Duodenal mucosa (tissue), 2 donors: ENCODE results near the gene CFAP46.

Experiments used
- H3K27ac ChIP-seq: one replicate; pipeline ENCODE4 v1.7.0; 2013; ENCODE audit warnings: low read depth, low read length
- H3K27me3 ChIP-seq, 2 donors: one replicate each; pipeline ENCODE4 v1.7.0; 2013; ENCODE audit warnings: low read length in 2 of 2, control low read depth in 1 of 2; ENCODE audit not compliant: insufficient read depth in 2 of 2, control insufficient read depth in 1 of 2
- H3K36me3 ChIP-seq, 2 donors: one replicate each; pipeline ENCODE4 v1.7.0; 2013; ENCODE audit warnings: low read length in 2 of 2, control low read depth in 1 of 2; ENCODE audit not compliant: insufficient read depth in 2 of 2, control insufficient read depth in 1 of 2
- H3K4me1 ChIP-seq, 2 donors: one replicate each; pipeline ENCODE4 v1.7.0; 2013; ENCODE audit warnings: low read length in 2 of 2, control low read depth in 1 of 2; ENCODE audit not compliant: insufficient read depth in 2 of 2, control insufficient read depth in 1 of 2
- H3K4me3 ChIP-seq, 2 donors: one replicate each; pipeline ENCODE4 v1.7.0; 2013; ENCODE audit warnings: low read length in 2 of 2, low read depth in 1 of 2
- H3K9ac ChIP-seq, 2 donors: one replicate each; pipeline ENCODE4 v1.7.0; 2013; ENCODE audit warnings: low read length in 2 of 2, low read depth in 1 of 2
- H3K9me3 ChIP-seq, 2 donors: one replicate each; pipeline ENCODE4 v1.7.0; 2013; ENCODE audit warnings: low read length in 2 of 2, control low read depth in 1 of 2; ENCODE audit not compliant: control insufficient read depth in 1 of 2

The CFAP46 gene

GRCh38 chr10:132886211-132887099, 55.9 kb downstream of the CFAP46 start:
- H3K27me3 ChIP-seq, result peaks cover 3 to 6% of the 10 kb centered on the region in 2 donors
- H3K36me3 ChIP-seq, result no peaks in the 10 kb centered on the region
- no peaks in the 10 kb centered on the region for H3K9me3 ChIP-seq
- no peaks in the 10 kb centered on the region for H3K4me1 ChIP-seq
- H3K4me3 ChIP-seq, result no peak overlapping the region
- H3K27ac ChIP-seq, result no peak overlapping the region
- H3K9ac ChIP-seq, result no peak overlapping the region

DNA sequence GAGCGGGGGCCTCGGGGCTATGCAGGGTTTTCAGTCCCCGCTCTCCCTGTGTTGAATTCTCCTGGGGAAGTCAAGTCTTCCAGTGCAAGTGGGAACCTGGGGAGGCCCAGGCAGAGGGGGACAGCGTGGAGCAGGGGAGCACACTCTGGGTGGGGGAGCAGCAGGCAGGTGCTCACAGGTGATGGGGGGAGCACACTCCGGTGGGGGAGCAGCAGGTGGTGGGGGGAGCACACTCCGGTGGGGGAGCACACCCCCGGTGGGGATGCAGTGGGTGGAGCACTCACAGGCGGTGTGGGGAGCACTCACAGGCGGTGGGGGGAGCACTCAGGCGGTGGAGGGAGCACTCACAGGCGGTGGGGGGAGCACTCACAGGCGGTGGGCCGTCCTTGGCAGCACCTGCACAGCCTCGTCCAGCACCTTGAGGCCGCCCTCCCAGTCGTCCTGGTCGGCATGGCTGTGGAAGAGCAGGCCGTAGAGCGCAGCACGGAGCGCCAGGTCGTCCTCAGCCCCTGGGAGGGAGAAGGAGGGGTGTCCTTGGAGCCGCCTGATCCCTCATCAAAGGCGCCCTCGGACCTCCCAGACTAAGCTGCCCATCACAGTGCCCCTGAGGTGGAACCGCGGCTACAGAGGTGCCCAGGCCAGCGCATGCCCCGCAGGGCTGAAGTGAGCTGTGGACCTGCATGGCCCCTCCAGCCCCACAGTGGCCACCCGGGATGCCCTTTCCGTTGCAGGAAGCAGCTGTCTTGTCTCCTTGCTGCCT, 56.7 kb downstream of the CFAP46 start:
- Histone ChIP-seq H3K9me3 (no peaks in the 10 kb centered on the region), H3K9ac (no peak overlapping the region)

DNA sequence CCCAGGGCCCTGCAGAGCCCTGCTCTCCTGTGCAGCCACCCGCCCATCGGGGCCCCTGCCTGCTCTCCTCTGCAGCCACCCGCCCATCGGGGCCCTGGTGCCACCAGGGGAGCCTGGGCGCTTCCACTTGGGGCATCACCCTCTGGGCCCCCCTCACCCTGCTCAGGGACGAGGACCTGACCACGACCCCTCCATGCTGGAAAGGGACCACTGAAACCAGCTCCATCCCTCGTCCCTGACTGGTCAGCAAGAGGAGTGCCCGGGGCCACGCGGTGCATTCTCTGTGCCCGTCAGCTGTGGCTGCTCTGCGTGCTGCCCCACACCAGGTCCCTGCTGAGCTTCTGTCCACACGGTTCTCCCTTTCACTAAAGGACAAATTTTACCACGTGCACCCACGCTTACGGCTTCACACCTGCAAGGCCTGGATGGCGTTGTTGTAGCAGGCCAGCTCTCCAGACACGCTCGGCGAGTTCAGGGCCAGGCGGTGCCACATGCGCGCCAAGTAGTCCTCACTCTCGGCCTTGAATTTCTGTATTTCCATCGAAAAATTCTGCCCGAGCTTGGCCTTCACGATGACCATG, 57.6 kb downstream of the CFAP46 start:
- no peak overlapping the region for H3K4me3 ChIP-seq
- H3K27ac ChIP-seq, result no peak overlapping the region
- no peaks in the 10 kb centered on the region for H3K4me1 ChIP-seq
- no peaks in the 10 kb centered on the region for H3K9me3 ChIP-seq
- H3K27me3 ChIP-seq, result peaks cover 0 to 3% of the 10 kb centered on the region in 2 donors
- H3K36me3 ChIP-seq, result no peaks in the 10 kb centered on the region
- no peak overlapping the region for H3K9ac ChIP-seq

More for the DNA sequence above, 56.7 kb downstream of the CFAP46 start:
- Histone ChIP-seq H3K27ac (no peak overlapping the region), H3K4me3 (no peak overlapping the region), H3K36me3 (no peaks in the 10 kb centered on the region), H3K27me3 (peaks cover 3 to 6% of the 10 kb centered on the region in 2 donors), H3K4me1 (no peaks in the 10 kb centered on the region)

GRCh38 chr10:132884041-132884440, 58.3 kb downstream of the CFAP46 start:
- Histone ChIP-seq H3K9me3 (no peaks in the 10 kb centered on the region), H3K4me3 (no peak overlapping the region), H3K27ac (no peak overlapping the region), H3K36me3 (no peaks in the 10 kb centered on the region), H3K4me1 (no peaks in the 10 kb centered on the region), H3K27me3 (no peaks in the 10 kb centered on the region), H3K9ac (no peak overlapping the region)

DNA sequence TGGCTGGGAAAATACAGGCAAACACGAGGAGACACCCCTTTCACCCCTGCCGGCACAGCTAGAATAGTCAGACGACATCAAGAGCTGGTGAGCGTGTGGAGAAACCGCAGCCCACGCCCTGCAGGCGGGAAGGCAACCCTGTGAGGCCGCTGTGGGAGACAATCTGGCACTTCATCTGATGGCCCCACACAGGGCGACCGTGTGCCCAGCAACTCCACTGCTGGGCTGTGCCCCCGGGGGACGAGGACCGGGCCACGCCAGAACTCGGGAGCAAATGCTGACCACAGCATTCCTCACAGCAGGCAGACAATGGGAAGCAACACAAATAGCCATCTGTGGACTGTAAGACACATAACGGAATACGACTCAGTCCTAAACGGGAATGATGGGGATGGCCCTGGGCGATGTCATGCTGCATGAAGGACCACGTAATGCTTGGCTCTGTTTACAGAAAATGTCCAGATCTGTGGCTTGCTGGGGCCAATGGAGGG, 58.9 kb downstream of the CFAP46 start:
- Histone ChIP-seq H3K9me3 (no peaks in the 10 kb centered on the region), H3K36me3 (no peaks in the 10 kb centered on the region), H3K4me1 (no peaks in the 10 kb centered on the region), H3K27me3 (no peaks in the 10 kb centered on the region), H3K27ac (no peak overlapping the region), H3K9ac (no peak overlapping the region), H3K4me3 (no peak overlapping the region)

- no peak overlapping the region for H3K4me3 ChIP-seq
- H3K9ac ChIP-seq, result no peak overlapping the region
- H3K4me1 ChIP-seq, result no peaks in the 10 kb centered on the region
- H3K9me3 ChIP-seq, result no peaks in the 10 kb centered on the region
- H3K27me3 ChIP-seq, result peaks cover 0 to 3% of the 10 kb centered on the region in 2 donors
- no peaks in the 10 kb centered on the region for H3K36me3 ChIP-seq
- no peak overlapping the region for H3K27ac ChIP-seq
Observed at GRCh38 chr10:132882069-132882951, 60.1 kb downstream of the CFAP46 start.

DNA sequence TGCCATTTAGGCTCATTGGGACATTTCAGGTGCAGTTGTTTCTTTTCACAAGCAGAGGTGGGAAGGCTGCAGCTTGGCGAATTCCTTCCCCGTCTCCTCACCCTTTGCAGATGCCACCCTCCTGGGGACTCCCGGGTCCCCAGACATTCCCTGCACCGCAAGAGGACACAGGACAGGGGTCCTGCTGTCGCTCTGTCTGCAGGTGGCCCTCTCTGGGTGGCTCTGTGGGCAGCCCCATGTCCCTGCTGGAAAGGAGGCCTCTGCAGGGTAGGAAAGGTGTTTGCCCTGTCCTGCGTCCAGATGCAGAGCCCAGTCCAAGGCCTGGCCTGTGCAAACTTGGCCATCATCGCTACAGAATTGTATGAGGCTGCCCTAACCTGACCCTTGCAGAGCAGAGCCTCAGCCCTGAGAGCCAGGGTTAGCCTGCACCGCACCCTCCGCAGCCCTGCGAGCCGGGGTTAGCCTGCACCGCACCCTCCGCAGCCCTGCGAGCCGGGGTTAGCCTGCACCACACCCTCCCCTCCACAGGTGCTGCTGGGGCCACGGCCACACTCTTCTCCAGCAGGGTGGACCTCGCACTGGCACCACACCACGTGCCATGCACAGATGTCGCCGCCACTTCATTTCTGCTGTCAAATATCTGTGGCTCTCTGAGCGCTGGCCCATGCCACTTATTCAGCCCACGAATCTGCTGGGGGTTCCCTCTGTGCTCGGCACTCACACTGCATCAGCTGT, 61.0 kb downstream of the CFAP46 start:
- Histone ChIP-seq H3K4me1 (no peaks in the 10 kb centered on the region), H3K36me3 (no peaks in the 10 kb centered on the region), H3K27me3 (peaks cover 1 to 3% of the 10 kb centered on the region in 2 donors), H3K9me3 (no peaks in the 10 kb centered on the region), H3K9ac (no peak overlapping the region), H3K27ac (no peak overlapping the region), H3K4me3 (no peak overlapping the region)

GRCh38 chr10:132880128-132880981, 62.0 kb downstream of the CFAP46 start:
- H3K9me3 ChIP-seq, result no peaks in the 10 kb centered on the region
- no peaks in the 10 kb centered on the region for H3K4me1 ChIP-seq
- H3K36me3 ChIP-seq, result no peaks in the 10 kb centered on the region
- H3K9ac ChIP-seq, result no peak overlapping the region
- no peak overlapping the region for H3K27ac ChIP-seq
- H3K27me3 ChIP-seq, result peaks cover 3 to 4% of the 10 kb centered on the region in 2 donors
- H3K4me3 ChIP-seq, result no peak overlapping the region
